ENCODE results near the gene IQCN.

The IQCN gene

DNA sequence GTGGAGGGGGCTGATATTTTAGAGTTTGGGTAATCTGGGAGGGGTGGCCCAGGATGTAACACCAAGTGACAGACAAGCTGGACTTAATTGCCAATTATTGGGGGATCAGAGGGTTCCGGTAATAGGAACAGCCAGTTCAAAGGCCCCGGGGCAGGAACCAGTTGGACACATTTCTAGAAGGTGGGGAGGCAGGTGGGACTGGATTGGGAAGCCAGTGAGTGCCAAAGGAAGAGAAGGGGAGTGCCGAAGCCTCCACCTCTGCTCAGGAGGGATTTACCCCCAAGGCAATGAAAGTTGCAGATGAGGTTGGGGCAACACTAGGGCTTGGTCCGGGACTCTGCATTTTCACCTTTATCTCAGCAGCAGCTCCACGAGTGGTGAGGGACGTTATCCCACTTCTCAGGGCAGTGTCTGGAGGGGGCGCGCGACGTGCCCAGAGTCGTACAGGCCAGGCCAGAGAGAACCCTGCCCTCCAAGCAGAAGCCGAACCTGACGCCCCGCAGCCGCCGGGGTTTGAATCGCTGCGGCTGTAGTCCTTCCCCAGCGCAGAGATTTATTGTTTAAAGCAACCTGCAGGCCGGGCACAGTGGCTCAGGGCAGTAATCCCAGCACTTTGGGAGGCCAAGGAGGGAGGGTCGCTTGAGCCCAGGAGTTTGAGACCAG is 12.9 kb upstream of the IQCN start:
- DNase-seq: no peak

DNA sequence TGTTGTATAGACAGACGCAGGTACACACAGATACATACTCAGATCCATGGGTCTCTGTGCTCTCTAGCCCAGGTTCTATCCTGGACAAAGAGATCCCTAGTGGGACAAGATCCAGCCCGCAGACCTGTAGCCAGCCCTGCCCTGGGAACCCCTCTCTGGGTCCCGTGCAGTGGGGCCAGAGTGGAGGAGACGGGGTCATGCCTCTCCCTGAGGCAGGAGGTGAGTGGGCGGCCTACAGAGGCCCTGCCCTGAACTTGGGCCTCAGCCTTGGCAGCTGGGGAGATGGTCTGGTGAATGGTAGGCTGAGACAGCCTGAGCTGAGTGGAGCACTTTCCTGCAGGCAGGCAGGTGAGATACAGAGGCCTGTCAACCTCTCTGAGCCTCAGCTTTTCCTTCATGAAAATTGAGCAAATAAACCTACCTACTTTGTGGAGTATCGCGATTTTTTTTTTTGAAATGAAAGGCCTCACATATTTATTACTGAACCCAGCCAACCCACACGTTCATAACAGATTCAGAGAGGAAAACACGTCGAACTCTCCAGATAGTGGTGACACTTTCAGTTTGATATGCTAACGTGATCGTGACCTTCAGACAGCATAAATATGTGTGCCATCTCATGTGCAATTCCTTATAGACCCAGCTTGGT is 10.6 kb upstream of the IQCN start:
- peak; percentile 34 for DNase-seq

DNA sequence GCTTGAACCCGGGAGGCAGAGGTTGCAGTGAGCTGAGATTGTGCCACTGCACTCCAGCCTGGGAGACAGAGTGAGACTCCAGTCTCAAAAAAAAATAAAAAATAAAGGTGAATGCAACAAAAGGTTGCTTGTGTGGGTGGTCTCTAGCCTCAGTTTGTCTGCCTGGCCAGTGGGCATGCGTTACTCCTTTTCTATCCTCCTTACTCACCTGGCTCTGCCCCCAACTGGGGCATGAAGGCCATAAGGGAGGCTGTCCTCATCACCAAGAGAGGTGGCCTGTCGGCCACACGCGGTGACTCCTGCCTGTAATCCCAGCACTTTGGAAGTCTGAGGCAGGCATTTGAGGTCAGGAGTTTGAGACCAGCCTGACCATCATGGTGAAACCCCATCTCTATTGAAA is 9.1 kb upstream of the IQCN start:
- no peak for DNase-seq

DNA sequence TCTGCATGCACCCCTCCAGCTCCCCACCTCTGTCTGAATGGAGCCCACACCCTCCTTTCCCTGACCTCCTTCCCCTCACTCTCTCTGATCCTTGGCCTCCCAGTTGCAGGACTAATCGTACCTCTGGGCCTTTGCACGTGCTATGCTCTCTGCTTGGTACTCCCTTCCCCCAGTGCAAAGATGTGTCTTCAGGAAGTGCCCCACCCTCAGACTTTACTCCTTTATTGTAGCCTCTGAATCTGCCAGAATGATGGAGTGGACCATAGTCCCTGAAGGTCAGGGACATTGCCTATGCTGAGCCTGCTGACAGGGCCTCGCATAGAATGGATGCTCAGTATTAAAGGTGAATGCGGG is 8.5 kb upstream of the IQCN start:
- no peak for DNase-seq

DNA sequence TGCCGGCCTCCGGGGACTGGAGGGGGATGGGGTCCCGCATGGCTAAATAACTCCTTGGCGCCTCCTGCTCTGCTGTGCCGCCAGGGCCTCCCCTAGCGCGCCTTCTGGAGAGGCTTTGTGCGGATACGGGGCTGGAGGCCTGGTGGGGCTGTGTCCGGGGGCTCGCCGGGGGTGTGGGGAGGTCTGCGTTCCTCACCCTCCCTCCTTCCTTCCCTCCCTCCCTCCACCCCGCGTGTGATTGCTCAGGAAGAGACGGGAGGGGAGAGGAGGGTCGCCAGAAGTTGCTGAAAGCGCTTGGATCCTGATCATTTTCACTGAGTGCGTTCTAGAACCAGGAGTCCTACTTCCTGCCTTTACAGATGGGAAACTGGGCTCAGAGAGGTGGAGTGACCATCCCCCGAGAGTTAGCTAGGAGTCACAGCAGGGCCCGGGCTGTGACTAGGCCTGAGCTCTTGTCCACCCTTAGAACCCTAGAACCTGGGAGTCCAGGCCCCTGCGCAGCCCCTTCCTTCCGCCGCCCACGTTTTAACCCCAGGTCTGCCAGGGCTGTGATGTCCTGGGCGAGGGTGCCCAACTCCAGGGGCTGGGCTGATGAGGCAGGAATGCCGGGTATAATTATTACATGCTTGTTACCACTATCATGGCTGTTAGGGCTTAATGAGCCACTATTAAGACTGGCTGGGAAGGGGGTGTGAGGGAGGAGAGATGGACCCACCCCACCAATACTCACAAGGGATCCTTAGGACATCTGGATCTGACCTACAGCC is 8.0 kb upstream of the IQCN start:
- no peak for DNase-seq

DNA sequence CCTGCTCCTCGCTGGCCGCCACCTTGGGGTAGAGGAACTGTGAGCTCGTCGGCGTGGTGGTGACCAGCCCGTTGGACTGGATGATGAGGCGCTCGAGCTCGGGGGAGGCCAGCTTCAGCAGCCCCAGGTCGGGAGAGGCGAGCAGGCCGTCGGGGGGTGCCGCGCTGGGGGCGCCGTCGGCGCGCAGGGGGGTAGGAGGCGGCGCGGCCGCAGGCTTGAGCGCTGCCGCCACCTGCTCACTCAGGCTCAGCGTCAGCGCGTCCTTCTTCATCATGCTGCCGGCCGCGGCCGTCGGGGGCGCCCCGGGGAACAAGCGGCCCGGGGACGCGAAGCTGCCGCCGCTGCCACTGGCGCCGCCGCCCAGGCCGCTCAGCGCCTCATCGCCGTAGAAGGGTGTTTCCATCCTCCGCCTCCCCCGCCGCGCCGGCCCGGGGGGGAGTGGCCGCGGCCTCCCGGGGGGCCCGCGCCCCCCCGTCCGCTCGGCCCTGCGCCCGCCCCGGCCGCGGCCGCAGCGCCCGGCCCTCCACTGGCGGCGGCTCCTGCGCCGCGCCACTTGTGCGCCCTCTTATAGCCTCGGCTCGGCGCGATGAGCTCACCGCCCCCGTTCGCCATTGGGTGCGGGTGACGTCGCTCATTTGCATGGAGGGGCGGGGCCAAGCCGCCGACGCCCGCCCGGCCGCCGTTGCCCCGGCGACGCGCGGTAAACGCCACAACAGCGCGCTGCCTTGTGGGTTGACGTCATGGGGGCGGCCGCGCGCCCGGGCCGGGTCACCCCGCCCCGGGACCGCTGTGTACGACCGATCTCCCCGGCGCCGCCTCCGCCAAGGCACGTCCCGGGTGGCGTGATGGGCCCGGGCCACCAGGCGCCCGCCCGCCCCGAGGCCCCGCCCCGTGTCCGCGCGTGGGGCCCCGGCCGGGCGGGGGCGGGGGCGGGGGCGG is 7.1 kb upstream of the IQCN start, which contains the start of gene JUND:
JUND (minus strand) TSS at position 541 of the 939 bp plus-strand sequence; CDS start at position 403, 138 bp downstream.
- peak; percentile 95 for DNase-seq

DNA sequence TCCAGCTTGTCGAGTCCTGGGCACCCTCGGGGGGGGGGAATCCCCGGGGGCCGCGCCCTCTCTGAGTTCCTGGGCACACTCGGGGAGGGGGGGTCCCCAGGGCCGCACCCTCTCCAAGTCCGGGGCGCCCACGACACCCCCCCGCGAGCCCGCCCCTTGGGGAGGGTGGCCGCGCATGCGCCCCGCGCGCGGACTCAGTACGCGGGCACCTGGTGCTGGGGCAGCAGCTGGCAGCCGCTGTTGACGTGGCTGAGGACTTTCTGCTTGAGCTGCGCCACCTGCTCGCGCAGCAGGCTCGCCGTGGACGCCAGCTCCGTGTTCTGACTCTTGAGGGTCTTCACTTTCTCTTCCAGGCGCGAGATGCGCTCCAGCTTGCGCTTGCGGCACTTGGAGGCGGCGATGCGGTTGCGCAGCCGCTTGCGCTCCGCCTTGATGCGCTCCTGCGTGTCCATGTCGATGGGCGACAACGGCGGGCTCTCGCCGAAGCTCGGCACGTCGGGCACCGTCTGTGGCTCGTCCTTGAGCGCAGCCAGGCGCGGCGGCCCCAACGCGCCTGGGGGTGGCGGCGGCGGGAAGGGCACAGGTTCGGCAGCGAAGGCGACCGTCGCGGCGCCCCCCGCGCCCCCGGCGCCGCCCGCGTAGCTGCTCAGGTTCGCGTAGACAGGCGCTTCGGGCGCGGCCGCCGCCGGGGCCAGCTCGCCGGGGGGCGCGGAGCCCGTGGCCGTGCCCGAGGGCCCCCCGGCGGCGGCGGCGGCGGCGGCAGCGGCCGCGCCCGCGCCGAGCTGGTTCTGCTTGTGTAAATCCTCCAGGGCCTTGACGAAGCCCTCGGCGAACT is 6.2 kb upstream of the IQCN start:
- DNase-seq: peak; percentile 74

DNA sequence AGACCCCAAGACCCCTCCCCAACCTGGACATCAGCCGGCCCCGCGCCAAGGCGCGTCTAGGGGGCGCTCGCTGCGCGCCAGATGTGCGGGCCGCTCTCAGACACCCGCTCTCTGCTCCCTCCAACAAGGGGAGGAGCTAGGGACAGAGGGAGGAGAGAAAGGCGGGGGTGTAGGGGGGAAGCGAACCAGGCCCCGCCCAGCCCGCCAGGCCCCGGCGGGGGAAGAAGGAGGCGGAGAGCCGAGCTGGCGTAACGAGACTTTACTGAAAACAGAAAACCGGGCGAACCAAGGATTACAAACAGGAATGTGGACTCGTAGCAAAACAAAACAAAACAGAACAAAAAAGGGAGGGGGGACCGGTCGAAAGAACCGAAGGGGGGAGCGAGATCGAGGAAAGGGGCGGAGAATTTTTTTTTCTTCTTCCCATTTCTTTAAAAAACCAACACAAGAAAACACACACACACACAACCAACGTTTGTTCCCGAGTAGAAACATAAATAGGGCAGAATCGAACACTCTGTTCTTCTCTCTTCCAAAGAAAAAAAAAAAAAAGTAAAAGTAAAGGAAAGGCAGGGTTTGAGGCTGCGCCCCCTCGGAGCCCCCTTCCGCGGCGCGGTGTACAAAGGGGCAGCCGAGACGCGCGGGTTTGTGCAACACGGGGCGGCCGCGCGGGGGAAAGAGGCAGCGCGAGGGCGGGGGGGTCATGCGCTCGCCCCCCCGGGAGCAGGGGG is 5.4 kb upstream of the IQCN start:
- peak; percentile 88 for DNase-seq

DNA sequence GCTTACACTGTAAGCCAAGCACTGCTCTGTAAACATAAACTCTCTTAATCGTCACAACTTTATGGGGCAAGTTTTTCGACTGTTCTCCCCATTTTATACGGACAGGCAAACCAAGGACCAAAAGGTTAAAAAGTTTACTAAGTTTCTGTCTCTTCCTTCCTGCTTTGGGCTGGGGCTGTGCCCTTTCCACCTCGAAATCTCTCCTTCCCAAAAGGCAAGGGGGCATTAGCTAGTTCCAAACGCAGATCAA is 4.9 kb upstream of the IQCN start:
- DNase-seq: no peak

DNA sequence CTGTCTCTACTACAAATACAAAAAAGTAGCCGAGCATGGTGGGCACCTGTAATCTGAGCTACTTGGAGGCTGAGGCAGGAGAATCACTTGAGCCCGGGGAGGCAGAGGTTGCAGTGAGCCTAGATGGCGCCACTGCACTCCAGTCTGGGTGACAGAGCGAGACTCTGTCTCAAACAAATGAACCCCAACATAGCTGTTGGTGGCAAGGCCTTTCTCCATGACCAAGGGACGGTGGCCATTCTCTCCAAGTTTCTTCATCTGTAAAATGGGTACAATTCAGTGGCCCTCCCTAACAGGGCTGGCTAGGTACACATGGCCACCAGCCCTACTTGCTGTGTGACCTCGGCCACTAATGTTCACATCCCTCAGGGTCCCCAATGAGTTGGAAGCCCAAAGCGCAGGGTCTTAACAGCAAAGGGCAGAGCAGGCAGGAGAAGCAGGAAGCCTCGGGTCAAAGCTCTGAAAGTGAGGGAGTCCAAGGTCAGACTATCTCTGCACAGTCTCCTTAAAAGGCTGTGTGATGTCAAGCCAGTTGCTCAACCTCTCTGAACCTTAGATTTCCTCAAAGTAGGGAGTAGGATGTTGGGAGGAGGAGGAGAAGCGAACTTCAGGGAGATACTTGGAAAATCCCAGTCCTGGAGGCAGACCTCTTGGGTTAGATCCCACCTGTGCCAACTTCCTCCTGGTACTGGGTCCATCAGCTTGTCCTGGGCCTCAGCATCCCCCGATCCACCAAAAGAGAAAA is 4.4 kb upstream of the IQCN start:
- DNase-seq: peak; percentile 41

DNA sequence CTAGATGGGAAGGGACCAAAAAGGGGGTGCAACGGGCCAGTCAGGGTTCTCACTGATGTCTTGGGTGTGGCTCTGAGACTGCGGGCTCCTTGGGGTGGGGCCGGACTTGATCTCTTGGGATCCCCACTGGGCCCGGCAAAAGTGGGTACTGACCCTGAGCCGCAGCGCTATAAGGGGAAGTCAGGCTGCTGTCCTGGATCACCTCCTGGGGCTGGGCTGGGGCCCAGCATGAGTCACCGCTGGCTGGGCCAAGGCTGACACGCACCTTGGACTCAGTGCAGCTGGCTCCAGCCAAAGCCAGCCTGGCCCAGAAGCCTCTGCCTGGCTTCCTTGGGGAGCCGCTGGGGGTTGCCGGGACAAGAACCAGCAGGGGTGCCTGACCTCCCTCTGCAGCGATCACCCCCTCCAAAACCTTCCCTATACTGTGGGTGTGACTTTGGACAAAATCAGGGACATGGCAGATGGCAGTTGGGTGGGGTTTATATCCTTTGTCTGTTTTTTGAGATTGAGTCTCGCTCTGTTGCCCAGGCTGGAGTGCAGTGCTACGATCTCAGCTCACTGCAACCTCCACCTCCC is 617 bp upstream of the IQCN start:
- no peak for DNase-seq

DNA sequence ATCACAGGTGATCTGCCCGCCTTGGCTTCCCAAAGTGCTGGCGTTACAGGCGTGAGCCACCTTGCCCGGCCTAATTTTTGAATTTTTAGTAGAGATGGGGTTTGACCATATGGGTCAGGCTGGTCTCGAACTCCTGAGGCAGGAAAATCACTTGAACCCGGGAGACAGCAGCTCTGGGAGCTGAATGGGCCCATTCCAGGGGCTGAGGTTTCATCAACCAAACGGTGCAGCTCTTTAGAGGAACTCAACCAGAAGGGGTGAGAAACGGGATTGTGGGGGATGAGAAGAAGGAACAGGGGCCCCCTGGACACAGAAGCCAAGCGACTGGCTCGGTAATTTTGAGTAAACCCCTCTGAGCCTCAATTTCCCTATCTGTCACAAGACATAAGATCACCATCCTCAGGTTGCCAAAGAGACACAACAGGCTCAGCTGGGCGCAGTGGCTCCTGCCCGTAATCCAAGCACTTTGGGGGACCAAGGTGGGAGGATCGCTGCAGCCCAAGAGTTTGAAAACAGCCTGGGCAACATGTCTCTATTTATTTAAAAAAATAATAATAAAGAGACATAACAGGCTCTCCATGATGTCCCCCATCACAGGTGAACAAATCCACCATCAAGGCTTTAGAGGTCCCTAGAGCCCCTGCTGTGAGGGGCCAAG is 562 bp downstream of the IQCN start:
- no peak for DNase-seq

DNA sequence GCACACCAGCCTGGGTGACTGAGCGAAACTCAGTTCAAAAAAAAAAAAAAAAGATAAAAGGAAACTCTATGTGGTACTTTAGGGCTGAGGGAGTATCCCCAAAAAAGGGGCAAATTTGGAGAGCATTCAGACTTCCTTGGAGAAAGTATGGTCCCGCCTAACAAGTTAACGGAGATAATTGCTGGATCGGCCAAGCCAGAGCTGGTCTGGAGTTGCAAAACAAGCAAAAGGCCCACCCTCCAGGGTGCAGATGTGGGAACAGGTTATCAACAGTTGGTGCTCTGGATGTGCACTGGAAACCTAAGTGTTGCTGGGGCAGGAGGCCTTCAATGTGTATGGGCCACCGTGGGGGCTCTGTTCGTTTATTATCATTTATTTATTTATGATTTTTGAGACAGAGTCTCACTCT is 2.8 kb downstream of the IQCN start:
- DNase-seq: no peak

DNA sequence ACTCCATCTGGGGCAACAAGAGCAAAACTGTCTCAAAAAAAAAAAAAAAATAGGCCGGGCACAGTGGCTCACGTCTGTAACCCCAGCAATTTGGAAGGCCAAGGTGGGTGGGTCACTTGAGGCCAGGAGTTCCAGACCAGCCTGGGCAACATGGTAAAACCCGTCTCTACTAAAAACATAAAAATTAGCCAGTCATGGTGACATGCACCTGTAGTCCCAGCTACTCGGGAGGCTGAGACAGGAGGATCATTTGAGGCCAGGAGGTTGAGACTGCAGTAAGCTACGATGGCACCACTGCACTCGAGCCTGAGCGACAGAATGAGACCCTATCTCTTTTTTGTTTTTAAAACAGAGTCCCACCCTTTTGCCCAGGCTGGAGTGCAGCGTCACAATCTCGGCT is 3.9 kb downstream of the IQCN start:
- DNase-seq: no peak

DNA sequence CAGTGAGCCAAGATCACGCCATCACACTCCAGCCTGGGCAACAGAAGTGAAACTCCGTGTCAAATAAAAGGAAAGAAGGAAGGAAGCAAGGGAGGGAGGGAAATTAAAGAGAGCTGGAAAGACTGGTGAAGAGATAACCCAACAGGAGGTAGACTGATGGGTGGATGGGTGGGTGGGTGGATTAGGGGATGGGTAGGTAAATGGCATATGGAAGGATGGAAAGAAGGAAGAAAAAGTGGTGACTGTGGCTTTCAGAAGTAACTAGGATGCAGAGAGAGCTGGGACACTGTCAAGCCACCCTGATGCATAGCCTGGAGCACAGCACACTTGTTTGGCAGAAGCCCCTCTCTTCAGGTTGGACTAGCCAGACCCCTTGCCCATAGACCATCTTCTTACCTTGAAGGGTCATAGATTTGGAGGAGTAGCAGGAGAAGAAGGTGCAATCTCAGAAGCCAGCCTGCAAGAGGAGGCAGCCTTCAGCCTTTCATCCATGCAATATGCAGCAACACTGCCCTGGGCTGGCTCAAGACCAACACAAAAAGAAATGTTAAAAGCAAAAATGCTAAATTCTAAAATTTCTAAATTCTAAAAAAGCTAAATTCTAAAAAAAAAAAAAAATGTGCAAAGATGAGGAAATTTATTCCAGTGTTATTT is 5.1 kb downstream of the IQCN start:
- no peak for DNase-seq

DNA sequence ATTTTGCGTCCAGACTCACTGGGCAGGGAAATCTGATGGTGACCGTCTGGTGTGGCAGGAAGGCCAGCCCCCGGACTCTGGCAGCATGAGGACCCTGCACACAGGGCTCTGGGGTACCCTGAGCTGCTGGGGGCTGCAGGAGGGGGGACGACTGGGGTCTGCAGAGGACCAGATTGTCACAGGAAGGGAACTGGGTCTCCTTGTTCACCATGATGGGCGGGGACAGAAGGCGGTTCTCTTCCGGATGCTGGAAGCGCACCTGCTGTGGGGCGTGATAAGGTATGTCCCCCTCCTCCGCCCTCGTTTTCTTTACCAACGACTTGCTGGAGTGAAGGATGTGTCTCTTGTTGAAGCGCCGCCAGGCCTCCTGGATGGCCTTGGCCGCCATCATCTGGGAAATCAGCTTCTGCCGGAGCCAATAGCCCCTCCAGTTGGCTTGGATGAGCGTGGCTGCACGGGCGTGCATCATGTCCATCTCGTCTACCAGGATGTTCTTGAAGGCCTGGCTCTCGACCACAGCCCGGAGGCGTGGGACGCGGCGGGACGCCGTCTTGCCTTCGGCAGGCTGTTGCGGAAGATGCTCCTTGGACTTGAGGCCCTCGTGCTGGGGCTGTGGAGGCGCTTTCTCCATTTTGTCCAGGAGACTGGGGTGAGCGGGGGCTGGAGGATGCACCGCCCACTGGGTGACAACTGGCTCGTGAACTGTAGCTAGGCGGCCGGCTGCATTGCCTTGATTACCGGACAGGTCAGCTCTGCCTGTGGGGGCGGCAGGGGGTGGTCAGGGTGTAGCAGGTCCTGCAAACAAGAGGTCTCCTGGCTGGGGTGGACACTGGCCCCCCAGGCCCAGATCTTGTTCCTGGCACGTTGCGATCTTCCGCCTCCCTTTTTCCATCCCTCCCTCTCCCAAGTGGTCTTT is 7.2 kb downstream of the IQCN start:
- no peak for DNase-seq

DNA sequence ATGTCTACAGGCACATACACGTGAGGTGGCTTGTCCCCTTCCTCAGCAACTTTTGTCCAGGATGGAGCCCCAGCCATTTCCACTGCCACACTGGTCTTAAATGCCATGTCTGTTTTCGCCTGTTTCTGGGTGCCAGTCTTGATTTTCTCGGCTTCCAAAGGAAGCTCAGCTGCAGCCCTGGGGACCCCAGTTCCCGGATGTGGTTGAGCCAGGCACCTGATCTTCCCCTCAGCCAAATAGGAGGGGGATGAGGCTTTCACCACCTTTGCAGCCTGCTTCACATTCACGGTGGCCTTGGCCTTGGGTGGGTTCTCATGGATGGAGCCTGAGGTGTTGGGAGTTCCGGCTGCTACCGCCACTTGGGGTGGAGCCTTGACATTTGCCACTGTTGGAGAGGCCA is 8.7 kb downstream of the IQCN start:
- no peak for DNase-seq

DNA sequence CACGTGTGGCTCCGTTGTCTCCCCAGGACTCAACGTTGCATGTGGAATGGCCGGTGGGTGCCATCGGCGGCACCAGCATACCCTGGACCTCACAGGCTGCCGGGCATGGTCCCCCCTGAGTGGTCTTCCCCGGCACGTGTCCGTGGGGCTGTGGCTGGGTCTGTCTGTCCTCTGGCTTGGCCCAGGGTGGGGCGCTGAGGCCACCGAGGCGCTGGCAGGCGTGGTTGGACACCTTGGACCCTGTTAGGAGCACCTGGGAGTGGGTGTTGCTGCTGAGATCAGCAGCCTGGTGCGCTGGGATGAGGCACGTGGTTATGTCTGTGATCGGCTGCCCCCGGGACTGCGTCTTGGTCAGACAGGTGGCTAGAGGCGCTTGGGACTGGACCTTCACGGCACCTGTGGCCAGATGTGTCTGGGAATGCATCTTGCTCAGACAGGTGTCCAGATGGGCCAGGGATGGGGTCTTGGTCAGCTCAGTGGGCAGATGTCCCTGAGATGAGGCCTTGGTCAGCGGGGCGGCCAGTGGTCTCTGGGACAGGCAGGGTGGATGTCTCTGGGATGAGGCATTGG is 9.2 kb downstream of the IQCN start:
- DNase-seq: no peak

Measured in stimulated activated CD4-positive, alpha-beta T cell treated with anti-CD3 and anti-CD28 coated beads, Interleukin-12 subunit alpha, Interleukin-12 subunit beta, amount 100 ng/mL, for 4 hours (primary cell).